ENCODE measurements around the gene FANCF.

FANCF gene, protein sequence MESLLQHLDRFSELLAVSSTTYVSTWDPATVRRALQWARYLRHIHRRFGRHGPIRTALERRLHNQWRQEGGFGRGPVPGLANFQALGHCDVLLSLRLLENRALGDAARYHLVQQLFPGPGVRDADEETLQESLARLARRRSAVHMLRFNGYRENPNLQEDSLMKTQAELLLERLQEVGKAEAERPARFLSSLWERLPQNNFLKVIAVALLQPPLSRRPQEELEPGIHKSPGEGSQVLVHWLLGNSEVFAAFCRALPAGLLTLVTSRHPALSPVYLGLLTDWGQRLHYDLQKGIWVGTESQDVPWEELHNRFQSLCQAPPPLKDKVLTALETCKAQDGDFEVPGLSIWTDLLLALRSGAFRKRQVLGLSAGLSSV

DNA sequence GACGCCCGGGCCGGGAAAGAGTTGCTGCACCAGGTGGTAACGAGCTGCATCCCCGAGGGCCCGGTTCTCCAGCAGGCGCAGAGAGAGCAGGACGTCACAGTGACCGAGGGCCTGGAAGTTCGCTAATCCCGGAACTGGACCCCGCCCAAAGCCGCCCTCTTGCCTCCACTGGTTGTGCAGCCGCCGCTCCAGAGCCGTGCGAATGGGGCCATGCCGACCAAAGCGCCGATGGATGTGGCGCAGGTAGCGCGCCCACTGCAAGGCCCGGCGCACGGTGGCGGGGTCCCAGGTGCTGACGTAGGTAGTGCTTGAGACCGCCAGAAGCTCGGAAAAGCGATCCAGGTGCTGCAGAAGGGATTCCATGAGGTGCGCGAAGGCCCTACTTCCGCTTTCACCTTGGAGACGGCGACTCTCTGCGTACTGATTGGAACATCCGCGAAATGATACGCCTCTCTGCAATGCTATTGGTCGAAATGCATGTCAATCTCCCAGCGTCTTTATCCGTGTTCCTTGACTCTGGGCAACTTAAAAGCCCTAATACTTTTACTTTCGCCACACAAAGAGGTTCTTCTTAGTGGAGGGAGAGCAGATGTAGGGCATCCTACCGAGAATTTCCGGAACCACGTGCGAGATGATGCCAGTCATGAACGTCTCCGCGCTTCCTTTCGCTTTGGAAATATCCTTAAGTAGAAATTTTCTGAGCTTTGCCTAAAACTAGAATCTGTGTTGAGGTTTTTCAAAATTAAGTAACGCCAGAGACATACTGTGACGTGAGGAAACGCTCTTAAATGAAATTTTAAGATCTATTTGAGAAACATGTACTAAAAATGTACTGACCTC lies at the start of gene FANCF:
TSS of gene FANCF (minus strand) at position 376 of the 840 bp plus-strand sequence. CDS start at position 363, 13 bp downstream.
- H3K9ac ChIP-seq (ENCODE audit: low read length): peak within 1 kb of the TSS; percentile 88
- no peaks in the 10 kb centered on the region for H3K36me3 ChIP-seq (ENCODE audit: control insufficient read depth, insufficient read depth, low read length)
- peak within 1 kb of the TSS; percentile 93 for H3K4me3 ChIP-seq (ENCODE audit: low read length)
- H3K27me3 ChIP-seq (ENCODE audit: control insufficient read depth, insufficient read depth, low read length): no peaks in the 10 kb centered on the region
- peaks cover 13% of the 10 kb centered on the region for H3K4me1 ChIP-seq (ENCODE audit: control insufficient read depth, insufficient read depth, low read length)
- no peaks in the 10 kb centered on the region for H3K9me3 ChIP-seq (ENCODE audit: control insufficient read depth, low read length)

DNA sequence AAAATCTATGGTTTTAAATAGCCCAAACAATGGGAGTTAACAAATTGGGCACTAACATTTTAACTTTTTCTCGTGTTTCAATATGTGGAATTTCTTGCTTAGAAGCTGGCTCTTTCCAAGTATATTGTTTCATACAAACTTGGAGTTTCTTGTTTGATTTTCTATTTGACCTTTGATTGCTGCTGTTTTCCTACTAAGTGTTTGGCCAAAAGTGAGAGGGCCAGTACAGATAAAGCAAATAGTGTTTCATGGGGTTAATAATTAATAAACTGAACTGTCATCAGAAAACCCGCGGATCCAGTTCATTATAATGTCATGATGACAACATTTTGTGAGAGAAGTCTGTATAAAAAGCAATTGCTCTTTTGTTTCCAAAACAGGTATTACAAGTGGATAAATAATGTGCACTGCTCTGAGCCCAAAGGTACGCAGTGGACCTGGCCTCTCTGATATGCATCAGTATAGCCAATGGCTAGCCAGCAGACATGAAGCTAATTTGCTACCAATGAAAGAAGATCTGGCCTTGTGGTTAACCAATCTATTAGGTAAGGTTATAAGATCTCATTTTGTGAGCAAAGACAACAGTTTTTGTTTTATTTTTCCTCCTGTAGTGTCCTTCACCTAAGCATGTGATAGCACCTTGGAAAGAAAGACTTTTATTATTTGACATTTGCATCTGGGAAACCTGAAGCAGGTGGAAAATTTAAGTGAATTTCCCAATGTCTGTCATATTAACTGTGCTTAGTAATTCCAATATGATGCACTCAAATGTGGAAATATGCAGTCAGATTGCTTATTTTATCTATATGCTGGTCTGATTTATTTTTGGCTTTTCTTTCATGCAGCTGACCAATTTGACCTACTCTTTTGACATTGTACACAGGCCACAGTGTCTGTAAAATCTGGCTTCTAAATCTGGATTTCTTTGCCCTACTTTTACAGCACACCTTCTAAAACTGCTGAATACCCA lies 49.1 kb upstream of the FANCF start:
- Histone ChIP-seq H3K27me3 (ENCODE audit: control insufficient read depth, insufficient read depth, low read length) (no peaks in the 10 kb centered on the region), H3K4me1 (ENCODE audit: control insufficient read depth, insufficient read depth, low read length) (peaks cover 10% of the 10 kb centered on the region), H3K36me3 (ENCODE audit: control insufficient read depth, insufficient read depth, low read length) (no peaks in the 10 kb centered on the region), H3K9ac (ENCODE audit: low read length) (no peak overlapping the region), H3K4me3 (ENCODE audit: low read length) (no peak overlapping the region), H3K9me3 (ENCODE audit: control insufficient read depth, low read length) (no peaks in the 10 kb centered on the region)

DNA sequence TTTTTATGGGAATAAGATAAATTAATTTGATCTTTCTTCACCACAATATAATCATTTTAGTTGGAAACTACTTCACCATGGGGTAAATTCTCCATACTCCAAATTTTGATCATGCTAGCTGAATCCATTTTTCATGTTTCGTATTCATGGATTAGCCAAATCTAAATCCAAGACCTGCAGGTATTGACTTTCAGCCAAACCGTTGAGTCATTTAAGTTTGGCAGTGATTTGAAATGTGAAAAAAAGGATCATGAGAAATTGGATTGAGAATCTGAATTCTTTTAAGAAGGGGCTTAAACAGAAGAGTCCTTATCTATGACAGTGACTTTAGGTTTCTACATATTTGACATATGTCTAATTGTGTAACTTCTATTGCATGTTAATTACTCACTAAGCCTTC lies 46.1 kb upstream of the FANCF start:
- no peaks in the 10 kb centered on the region for H3K36me3 ChIP-seq (ENCODE audit: control insufficient read depth, insufficient read depth, low read length)
- H3K27me3 ChIP-seq (ENCODE audit: control insufficient read depth, insufficient read depth, low read length): peaks cover 3% of the 10 kb centered on the region
- peaks cover 10% of the 10 kb centered on the region for H3K4me1 ChIP-seq (ENCODE audit: control insufficient read depth, insufficient read depth, low read length)
- no peak overlapping the region for H3K4me3 ChIP-seq (ENCODE audit: low read length)
- no peak overlapping the region for H3K9ac ChIP-seq (ENCODE audit: low read length)
- no peaks in the 10 kb centered on the region for H3K9me3 ChIP-seq (ENCODE audit: control insufficient read depth, low read length)

DNA sequence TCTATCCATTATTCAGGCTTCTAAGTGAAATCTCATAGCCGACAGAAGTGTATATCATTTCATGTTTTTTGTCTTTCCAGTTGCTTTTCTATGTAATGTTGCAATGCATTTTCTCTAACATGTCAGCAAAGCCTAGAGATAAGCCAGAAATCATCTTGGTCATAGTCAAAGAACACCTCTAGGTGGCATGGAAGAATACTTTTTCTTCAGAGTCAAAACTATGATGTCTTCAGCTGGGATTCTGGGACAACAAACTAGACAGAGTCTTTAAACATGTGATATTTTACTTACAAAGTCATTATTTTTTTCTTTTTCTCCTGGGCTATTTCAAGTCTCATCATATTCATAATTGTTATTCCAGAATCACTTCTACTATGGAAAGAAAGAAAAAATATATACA lies 45.2 kb upstream of the FANCF start:
- Histone ChIP-seq H3K4me1 (ENCODE audit: control insufficient read depth, insufficient read depth, low read length) (peaks cover 3% of the 10 kb centered on the region), H3K36me3 (ENCODE audit: control insufficient read depth, insufficient read depth, low read length) (no peaks in the 10 kb centered on the region), H3K4me3 (ENCODE audit: low read length) (no peak overlapping the region), H3K27me3 (ENCODE audit: control insufficient read depth, insufficient read depth, low read length) (peaks cover 9% of the 10 kb centered on the region), H3K9ac (ENCODE audit: low read length) (no peak overlapping the region), H3K9me3 (ENCODE audit: control insufficient read depth, low read length) (no peaks in the 10 kb centered on the region)

DNA sequence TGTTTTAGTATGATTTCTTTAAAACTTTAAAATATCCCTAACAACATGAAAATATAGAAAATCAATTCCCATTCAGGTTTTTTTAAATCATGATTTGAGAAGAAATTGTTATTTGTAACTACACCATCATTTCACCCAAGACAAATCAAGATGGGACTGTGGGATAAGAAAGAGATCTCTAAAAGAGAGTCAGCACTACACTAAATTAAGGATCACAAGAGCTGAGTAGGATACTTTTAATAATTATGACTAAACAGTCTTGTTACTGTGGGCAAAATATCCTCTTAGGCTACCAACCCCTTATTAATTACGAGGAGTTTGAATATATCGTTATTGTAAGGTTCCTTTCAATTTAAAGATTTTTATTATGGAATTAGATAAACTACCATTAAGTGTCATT lies 43.7 kb upstream of the FANCF start:
- Histone ChIP-seq H3K27me3 (ENCODE audit: control insufficient read depth, insufficient read depth, low read length) (peaks cover 9% of the 10 kb centered on the region), H3K9ac (ENCODE audit: low read length) (no peak overlapping the region), H3K4me3 (ENCODE audit: low read length) (no peak overlapping the region), H3K4me1 (ENCODE audit: control insufficient read depth, insufficient read depth, low read length) (peaks cover 3% of the 10 kb centered on the region), H3K36me3 (ENCODE audit: control insufficient read depth, insufficient read depth, low read length) (no peaks in the 10 kb centered on the region), H3K9me3 (ENCODE audit: control insufficient read depth, low read length) (no peaks in the 10 kb centered on the region)

GRCh38 chr11:22668005-22668796 lies 42.6 kb upstream of the FANCF start:
- Histone ChIP-seq H3K4me3 (ENCODE audit: low read length) (no peak overlapping the region), H3K36me3 (ENCODE audit: control insufficient read depth, insufficient read depth, low read length) (no peaks in the 10 kb centered on the region), H3K27me3 (ENCODE audit: control insufficient read depth, insufficient read depth, low read length) (peaks cover 9% of the 10 kb centered on the region), H3K9ac (ENCODE audit: low read length) (no peak overlapping the region), H3K4me1 (ENCODE audit: control insufficient read depth, insufficient read depth, low read length) (peaks cover 3% of the 10 kb centered on the region), H3K9me3 (ENCODE audit: control insufficient read depth, low read length) (no peaks in the 10 kb centered on the region)

DNA sequence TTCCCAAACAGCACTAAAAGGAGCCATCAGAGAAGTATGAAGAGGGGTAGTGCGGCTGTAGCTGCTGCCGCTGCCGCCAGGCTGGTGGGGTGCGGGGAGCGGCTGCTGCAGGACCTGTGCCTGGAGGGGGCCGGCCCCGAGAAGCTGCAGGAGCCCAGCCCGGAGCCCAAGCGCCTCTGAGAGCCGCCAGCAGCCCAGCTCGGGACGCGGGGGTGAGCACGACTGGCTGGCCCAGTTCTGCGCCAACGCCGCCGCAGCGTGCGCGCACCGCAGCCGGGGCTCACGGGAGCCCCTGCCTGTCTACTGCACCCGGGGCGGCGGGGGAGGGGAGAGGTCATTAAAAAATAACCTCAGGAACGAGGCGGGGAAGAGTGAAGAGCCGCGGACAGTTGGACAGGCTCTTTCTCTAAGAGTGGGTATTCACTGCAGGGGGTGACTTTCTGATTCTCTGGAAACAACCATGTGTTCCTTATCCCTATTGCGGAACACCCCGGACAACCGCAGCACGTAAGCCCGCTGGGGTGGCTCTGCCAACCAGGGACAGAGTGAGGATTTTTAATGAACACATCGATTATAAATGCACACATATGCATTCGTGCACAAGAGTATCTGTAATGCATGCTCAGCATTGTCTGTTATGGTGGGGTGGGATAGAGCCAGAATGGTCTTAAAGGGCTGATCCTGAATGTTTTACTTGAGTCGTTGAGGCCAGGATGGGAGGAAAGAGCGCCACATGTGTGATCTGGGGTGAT lies 41.2 kb upstream of the FANCF start:
- Histone ChIP-seq H3K9me3 (ENCODE audit: control insufficient read depth, low read length) (no peaks in the 10 kb centered on the region), H3K36me3 (ENCODE audit: control insufficient read depth, insufficient read depth, low read length) (no peaks in the 10 kb centered on the region), H3K4me3 (ENCODE audit: low read length) (peak overlapping the region; percentile 44), H3K9ac (ENCODE audit: low read length) (peak overlapping the region; percentile 79), H3K27me3 (ENCODE audit: control insufficient read depth, insufficient read depth, low read length) (peaks cover 9% of the 10 kb centered on the region), H3K4me1 (ENCODE audit: control insufficient read depth, insufficient read depth, low read length) (peaks cover 3% of the 10 kb centered on the region)

DNA sequence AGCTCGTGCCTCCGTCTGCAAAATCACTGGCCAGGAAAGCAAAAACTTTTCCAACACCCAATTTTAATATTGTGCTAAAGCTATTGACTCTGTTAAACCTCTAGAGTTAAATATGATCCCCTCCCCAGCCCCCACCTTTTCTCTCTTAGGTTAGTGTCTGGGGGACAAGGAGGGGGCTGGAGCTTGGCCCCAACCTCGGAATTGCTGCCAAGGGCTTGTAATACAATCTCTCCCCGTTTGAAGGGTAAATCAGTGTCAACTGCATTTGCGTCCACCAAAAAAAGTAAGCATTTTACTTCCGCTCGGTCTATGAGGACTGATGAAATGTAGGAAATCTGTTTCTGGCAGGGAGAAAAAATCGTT lies 40.7 kb upstream of the FANCF start, which contains the start of gene GAS2:
TSS of gene GAS2 (plus strand) at position 287 of the 363 bp plus-strand sequence. CDS start 8,259 bp downstream, outside the sequence.
- peak within 1 kb of the TSS; percentile 79 for H3K9ac ChIP-seq (ENCODE audit: low read length)

DNA sequence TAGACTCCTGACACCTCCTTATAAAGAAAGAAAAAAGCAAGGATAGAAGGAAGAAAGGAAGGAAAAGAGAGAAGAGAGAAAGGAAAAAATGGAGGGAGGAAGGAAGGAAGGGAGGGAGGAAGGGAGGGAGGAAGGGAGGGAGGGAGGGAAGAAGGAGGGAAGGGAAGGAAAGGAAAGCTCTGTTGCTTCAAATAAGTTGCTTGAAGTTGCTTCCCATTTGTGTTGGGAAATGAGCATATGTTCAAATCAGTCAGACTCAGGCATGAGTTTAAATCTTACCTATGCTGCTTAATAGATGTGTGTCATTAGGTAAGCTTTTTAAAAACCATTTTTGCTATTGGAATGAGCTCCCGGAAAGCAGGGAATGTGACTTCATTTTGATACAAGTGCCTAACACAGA lies 34.2 kb upstream of the FANCF start:
- Histone ChIP-seq H3K4me1 (ENCODE audit: control insufficient read depth, insufficient read depth, low read length) (no peaks in the 10 kb centered on the region), H3K9me3 (ENCODE audit: control insufficient read depth, low read length) (no peaks in the 10 kb centered on the region), H3K36me3 (ENCODE audit: control insufficient read depth, insufficient read depth, low read length) (no peaks in the 10 kb centered on the region), H3K4me3 (ENCODE audit: low read length) (no peak overlapping the region), H3K27me3 (ENCODE audit: control insufficient read depth, insufficient read depth, low read length) (no peaks in the 10 kb centered on the region), H3K9ac (ENCODE audit: low read length) (no peak overlapping the region)

More for the DNA sequence above, 40.7 kb upstream of the FANCF start, which contains the start of gene GAS2:
- peaks cover 9% of the 10 kb centered on the region for H3K27me3 ChIP-seq (ENCODE audit: control insufficient read depth, insufficient read depth, low read length)
- peak within 1 kb of the TSS; percentile 44 for H3K4me3 ChIP-seq (ENCODE audit: low read length)
- H3K36me3 ChIP-seq (ENCODE audit: control insufficient read depth, insufficient read depth, low read length): no peaks in the 10 kb centered on the region
- H3K9me3 ChIP-seq (ENCODE audit: control insufficient read depth, low read length): no peaks in the 10 kb centered on the region
- H3K4me1 ChIP-seq (ENCODE audit: control insufficient read depth, insufficient read depth, low read length): peaks cover 3% of the 10 kb centered on the region

DNA sequence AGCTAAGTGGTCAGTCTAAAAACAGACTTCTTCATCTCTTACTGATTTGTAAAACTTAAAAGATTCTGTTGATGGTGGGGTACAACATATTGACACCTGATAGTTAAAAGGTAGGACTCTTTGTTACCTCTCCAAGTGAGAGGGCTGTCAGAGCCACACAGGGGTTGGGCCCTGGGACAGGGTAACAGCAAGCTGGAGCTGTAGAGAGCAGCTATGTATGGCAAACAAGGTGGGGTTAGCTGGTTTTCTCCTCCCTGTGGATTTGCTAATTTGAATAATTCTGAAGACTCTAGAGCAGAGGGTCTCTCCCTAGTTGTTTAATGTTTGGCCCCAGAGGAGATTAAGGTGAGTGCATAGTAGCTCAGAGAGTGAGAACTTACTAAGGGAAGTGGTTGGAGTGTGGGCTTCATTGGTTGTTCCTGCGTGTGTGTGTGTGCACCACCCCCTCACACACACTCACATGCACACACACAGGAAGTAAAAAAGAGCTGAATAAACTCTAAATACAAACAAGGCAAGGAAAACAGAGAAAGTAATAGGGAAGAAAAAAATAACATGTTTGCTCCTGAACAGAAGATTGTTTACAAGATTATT lies 31.6 kb upstream of the FANCF start:
- H3K9me3 ChIP-seq (ENCODE audit: control insufficient read depth, low read length): no peaks in the 10 kb centered on the region
- no peaks in the 10 kb centered on the region for H3K4me1 ChIP-seq (ENCODE audit: control insufficient read depth, insufficient read depth, low read length)
- H3K9ac ChIP-seq (ENCODE audit: low read length): no peak overlapping the region
- H3K36me3 ChIP-seq (ENCODE audit: control insufficient read depth, insufficient read depth, low read length): no peaks in the 10 kb centered on the region
- no peak overlapping the region for H3K4me3 ChIP-seq (ENCODE audit: low read length)
- no peaks in the 10 kb centered on the region for H3K27me3 ChIP-seq (ENCODE audit: control insufficient read depth, insufficient read depth, low read length)
